ENCODE results near the gene NAA11.

- TF ChIP-seq POLR2A (IDR thresholded peaks at IDR 0.05; ENCODE audit: low read length) (no peak), GATA1 (IDR thresholded peaks at IDR 0.05; ENCODE audit: low read depth, low read length) (no peak)
Observed at GRCh38 chr4:79325864-79326328, at the start of gene NAA11.

All from erythroblast (primary cell).